Esophagus muscularis mucosa (tissue), 4 donors: ENCODE measurements around the gene RPL22L1. TPM values are rescaled to one million over a fixed set of nuclear protein-coding genes. Genes with fewer than 3 reads are reported as not detected.
A peak's percentile ranks its signal among the peaks of the same experiment; 100 is the strongest.

Source experiments
- DNase-seq: peaks from one replicate; pipeline ENCODE4 v3.0.0-alpha.2; 2017; ENCODE audit errors: extremely low spot score
- H3K27ac ChIP-seq, 4 donors: fragments of 200-600 bp; sonication (generic); replicated peaks in 1 of 4; 1 replicate in 3 of 4; 2 replicates in 1 of 4; pipeline ENCODE4 v1.5.1; 2016 to 2019; ENCODE audit warnings: mild to moderate bottlenecking in 1 of 4
- H3K27me3 ChIP-seq, 4 donors: fragments of 200-600 bp; sonication (generic); one replicate each; pipeline versions ENCODE4 v1.5.1 to v1.6.0; 2016 to 2019
- H3K36me3 ChIP-seq, 4 donors: fragments of 200-600 bp; sonication (generic); one replicate each; pipeline ENCODE4 v1.5.1; 2016 to 2019
- H3K4me1 ChIP-seq, 4 donors: fragments of 200-600 bp; sonication (generic); one replicate each; pipeline ENCODE4 v1.5.1; 2016 to 2019
- H3K4me3 ChIP-seq, 4 donors: fragments of 200-600 bp; sonication (generic); 1 replicate in 2 of 4; 2 replicates in 2 of 4; pipeline ENCODE4 v1.5.1; 2016 to 2019; ENCODE audit warnings: mild to moderate bottlenecking in 4 of 4, moderate library complexity in 1 of 4
- H3K9me3 ChIP-seq, 4 donors: fragments of 200-600 bp; sonication (generic); 1 replicate in 3 of 4; 2 replicates in 1 of 4; pipeline ENCODE4 v1.5.1; 2016 to 2019
- EP300 ChIP-seq: sonication (generic); formaldehyde crosslinking; IDR thresholded peaks from one replicate; pipeline ENCODE4 v1.6.1; 2017; ENCODE audit warnings: antibody characterized with exemption
- POLR2A ChIP-seq: fragments of 450-650 bp; IDR thresholded peaks from one replicate; pipeline ENCODE4 v1.6.1; 2017; ENCODE audit warnings: antibody characterized with exemption, moderate library complexity, mild to moderate bottlenecking, low read depth
- POLR2AphosphoS5 ChIP-seq, 2 donors: sonication (generic); formaldehyde crosslinking; IDR thresholded peaks; one replicate each; pipeline ENCODE4 v1.6.1; 2017; ENCODE audit warnings: antibody characterized with exemption in 2 of 2
- WGBS: methylation state at CpG from one replicate; pipeline ENCODE4 v1.1.5; 2018; 5-methylcytosine and 5-hydroxymethylcytosine counted together
- intact Hi-C: fragments of 100-400 bp; cut with DNase I; formaldehyde crosslinking; loops from one replicate; pipeline ENCODE4 v1.15.1; 2023
- total RNA-seq, 4 donors: library from RNA; depleted of rRNA; stranded (reverse); fragments of >200 nt; gene quantifications; one replicate each; pipeline versions ENCODE4 v1.1.0 to v1.2.1, GENCODE V29; 2016
- TF ChIP-seq, protein P1 (sequence below), 3 experiments: fragments of 200-600 bp in 2 of 3; fragments of 450-650 bp in 1 of 3; sonication (generic) in 2 of 3; IDR thresholded peaks; one replicate each; pipeline ENCODE4 v1.5.1; 2017 to 2019; ENCODE audit warnings: antibody characterized with exemption in 3 of 3, mild to moderate bottlenecking in 2 of 3, moderate library complexity in 1 of 3

Gene RPL22L1
- total RNA-seq, 4 donors from 2014 or later: 17.2 to 57.0 (median 37.1) TPM

GRCh38 chr3:170852324-170852723 lies 17.7 kb downstream of the RPL22L1 start:
- Histone ChIP-seq H3K9me3 (no peaks in the 10 kb centered on the region), H3K4me3 (no peak overlapping the region), H3K4me1 (no peaks in the 10 kb centered on the region), H3K27me3 (no peaks in the 10 kb centered on the region), H3K27ac (no peak overlapping the region), H3K36me3 (no peaks in the 10 kb centered on the region)
- no peak for TF ChIP-seq POLR2A
- no peak for TF ChIP-seq POLR2AphosphoS5 (IDR thresholded peaks at IDR 0.05)
- TF ChIP-seq, protein P1, sequence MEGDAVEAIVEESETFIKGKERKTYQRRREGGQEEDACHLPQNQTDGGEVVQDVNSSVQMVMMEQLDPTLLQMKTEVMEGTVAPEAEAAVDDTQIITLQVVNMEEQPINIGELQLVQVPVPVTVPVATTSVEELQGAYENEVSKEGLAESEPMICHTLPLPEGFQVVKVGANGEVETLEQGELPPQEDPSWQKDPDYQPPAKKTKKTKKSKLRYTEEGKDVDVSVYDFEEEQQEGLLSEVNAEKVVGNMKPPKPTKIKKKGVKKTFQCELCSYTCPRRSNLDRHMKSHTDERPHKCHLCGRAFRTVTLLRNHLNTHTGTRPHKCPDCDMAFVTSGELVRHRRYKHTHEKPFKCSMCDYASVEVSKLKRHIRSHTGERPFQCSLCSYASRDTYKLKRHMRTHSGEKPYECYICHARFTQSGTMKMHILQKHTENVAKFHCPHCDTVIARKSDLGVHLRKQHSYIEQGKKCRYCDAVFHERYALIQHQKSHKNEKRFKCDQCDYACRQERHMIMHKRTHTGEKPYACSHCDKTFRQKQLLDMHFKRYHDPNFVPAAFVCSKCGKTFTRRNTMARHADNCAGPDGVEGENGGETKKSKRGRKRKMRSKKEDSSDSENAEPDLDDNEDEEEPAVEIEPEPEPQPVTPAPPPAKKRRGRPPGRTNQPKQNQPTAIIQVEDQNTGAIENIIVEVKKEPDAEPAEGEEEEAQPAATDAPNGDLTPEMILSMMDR (IDR thresholded peaks at IDR 0.05): no peak
- TF ChIP-seq EP300: no peak
- no peak for DNase-seq
- intact Hi-C loops: no loop called here
- 57% methylated on average over 4 of the region's 4 CpGs for WGBS

- DNase-seq: no peak
- intact Hi-C loops: no loop called here
- 97% methylated on average over 2 of the region's 2 CpGs for WGBS
These were observed 21.6 kb downstream of the RPL22L1 start for GRCh38 chr3:170848292-170848917.

DNA sequence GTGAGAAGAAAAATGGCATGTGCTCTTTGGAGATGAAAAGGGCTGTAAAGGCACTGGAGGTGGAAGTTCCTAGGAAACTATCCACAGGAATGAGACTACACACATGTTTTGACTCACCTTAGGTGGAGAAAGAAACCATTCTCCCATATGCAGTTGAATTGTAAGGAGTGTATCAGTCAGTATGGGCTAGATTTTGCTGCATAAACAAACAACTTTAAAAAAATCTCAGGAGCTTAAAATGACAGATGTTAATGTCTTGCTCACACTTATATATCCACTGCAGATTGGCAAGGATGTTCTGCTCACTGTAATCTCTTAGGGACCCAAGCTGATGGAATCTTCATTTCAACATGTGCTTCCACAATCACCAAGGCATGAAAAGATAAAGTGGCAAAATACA lies 25.6 kb downstream of the RPL22L1 start:
- Histone ChIP-seq H3K36me3 (no peaks in the 10 kb centered on the region), H3K27me3 (no peaks in the 10 kb centered on the region), H3K27ac (no peak overlapping the region), H3K4me3 (no peak overlapping the region), H3K4me1 (no peaks in the 10 kb centered on the region), H3K9me3 (no peaks in the 10 kb centered on the region)
- no peak for DNase-seq
- intact Hi-C loops: no loop called here
- TF ChIP-seq POLR2AphosphoS5 (IDR thresholded peaks at IDR 0.05) (no peak), POLR2A (no peak)

More at GRCh38 chr3:170848292-170848917, 21.6 kb downstream of the RPL22L1 start:
- H3K4me1 ChIP-seq: no peaks in the 10 kb centered on the region
- no peak overlapping the region for H3K4me3 ChIP-seq
- TF ChIP-seq, protein P1 (IDR thresholded peaks at IDR 0.05): peak in 1 of 3 experiments; percentile 39
- no peak for TF ChIP-seq POLR2A
- no peak for TF ChIP-seq POLR2AphosphoS5 (IDR thresholded peaks at IDR 0.05)
- no peaks in the 10 kb centered on the region for H3K36me3 ChIP-seq
- H3K27me3 ChIP-seq: no peaks in the 10 kb centered on the region
- no peak overlapping the region for H3K27ac ChIP-seq
- no peaks in the 10 kb centered on the region for H3K9me3 ChIP-seq

DNA sequence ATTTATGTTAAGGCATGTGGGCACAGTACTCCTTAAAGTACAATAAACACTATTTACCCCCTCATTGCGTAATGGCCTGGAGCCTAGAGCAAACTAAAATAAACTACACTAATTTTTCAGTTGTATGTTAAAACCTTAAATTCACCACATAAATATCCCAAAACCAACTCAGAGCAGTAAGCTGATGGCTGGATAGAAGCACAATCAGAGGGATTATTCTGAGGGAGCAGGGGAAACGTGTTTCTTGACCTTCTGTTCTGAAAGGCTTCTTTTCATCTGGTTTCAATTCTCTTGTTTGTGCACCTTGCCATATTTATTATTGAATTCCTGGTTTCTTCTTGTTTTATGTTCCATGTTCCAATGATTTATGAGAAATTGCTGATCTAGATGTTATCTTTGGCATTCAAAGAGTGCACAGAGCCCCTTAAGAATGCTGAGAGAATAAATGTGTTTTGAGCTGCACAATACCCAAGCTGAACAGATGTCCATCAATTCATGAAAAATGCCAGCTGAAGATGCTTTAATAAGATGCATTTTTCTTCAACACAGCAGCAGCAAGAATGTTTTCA lies 29.6 kb downstream of the RPL22L1 start:
- H3K4me3 ChIP-seq: no peak overlapping the region

DNA sequence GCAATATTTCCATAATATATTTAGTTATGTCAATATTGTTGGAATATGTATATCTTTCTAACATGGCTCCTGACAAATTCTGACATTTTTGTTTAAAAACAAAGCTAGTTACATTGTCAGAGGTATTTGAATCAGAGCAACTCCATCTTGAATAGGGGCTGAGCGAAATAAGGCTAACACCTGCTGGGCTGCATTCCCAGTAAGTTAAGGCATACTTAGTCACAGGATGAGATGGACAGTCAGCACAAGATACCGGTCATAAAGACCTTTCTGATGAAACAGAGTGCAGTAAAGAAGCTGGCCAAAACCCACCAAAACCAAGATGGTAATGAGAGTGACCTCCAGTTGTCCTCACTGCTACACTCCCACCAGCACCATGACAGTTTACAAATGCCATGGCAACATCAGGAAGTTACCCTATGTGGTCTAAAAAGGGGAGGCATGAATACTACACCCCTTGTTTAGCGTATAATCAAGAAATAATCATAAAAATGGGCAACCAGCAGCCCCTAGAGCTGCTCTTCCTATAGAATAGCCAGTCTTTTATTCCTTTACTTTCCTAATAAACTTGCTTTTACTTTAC lies 30.4 kb downstream of the RPL22L1 start:
- Histone ChIP-seq H3K9me3 (no peaks in the 10 kb centered on the region), H3K36me3 (no peaks in the 10 kb centered on the region), H3K4me3 (no peak overlapping the region), H3K4me1 (no peaks in the 10 kb centered on the region), H3K27ac (no peak overlapping the region), H3K27me3 (peaks cover 0 to 3% (median 0%) of the 10 kb centered on the region in 4 donors)
- no peak for DNase-seq
- TF ChIP-seq EP300: no peak
- TF ChIP-seq, protein P1 (IDR thresholded peaks at IDR 0.05): no peak
- no peak for TF ChIP-seq POLR2AphosphoS5 (IDR thresholded peaks at IDR 0.05)
- no peak for TF ChIP-seq POLR2A
- WGBS: 92% methylated on average over 3 of the region's 3 CpGs
- intact Hi-C loops: no loop called here

More for the DNA sequence above, 29.6 kb downstream of the RPL22L1 start:
- no peaks in the 10 kb centered on the region for H3K27me3 ChIP-seq
- H3K36me3 ChIP-seq: no peaks in the 10 kb centered on the region
- H3K27ac ChIP-seq: no peak overlapping the region
- no peaks in the 10 kb centered on the region for H3K4me1 ChIP-seq
- no peak for DNase-seq
- TF ChIP-seq POLR2A (no peak), EP300 (no peak), POLR2AphosphoS5 (IDR thresholded peaks at IDR 0.05) (no peak)
- TF ChIP-seq, protein P1 (IDR thresholded peaks at IDR 0.05): no peak
- H3K9me3 ChIP-seq: no peaks in the 10 kb centered on the region
- 50% methylated on average over 2 of the region's 2 CpGs for WGBS
- intact Hi-C loops: no loop called here
